ENCODE results near the gene RAB3IL1. TPM values are rescaled to one million over a fixed set of nuclear protein-coding genes. Genes with fewer than 3 reads are reported as not detected.
"Not testable (repeated sequence)": the region's sequence is repeated elsewhere in the genome, so short reads cannot be mapped to it uniquely, and the experiment has no call there.

RAB3IL1 gene, protein sequence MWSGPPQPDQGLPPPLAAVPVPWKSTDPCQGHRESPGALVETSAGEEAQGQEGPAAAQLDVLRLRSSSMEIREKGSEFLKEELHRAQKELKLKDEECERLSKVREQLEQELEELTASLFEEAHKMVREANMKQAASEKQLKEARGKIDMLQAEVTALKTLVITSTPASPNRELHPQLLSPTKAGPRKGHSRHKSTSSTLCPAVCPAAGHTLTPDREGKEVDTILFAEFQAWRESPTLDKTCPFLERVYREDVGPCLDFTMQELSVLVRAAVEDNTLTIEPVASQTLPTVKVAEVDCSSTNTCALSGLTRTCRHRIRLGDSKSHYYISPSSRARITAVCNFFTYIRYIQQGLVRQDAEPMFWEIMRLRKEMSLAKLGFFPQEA
- total RNA-seq = 0.88 TPM

DNA sequence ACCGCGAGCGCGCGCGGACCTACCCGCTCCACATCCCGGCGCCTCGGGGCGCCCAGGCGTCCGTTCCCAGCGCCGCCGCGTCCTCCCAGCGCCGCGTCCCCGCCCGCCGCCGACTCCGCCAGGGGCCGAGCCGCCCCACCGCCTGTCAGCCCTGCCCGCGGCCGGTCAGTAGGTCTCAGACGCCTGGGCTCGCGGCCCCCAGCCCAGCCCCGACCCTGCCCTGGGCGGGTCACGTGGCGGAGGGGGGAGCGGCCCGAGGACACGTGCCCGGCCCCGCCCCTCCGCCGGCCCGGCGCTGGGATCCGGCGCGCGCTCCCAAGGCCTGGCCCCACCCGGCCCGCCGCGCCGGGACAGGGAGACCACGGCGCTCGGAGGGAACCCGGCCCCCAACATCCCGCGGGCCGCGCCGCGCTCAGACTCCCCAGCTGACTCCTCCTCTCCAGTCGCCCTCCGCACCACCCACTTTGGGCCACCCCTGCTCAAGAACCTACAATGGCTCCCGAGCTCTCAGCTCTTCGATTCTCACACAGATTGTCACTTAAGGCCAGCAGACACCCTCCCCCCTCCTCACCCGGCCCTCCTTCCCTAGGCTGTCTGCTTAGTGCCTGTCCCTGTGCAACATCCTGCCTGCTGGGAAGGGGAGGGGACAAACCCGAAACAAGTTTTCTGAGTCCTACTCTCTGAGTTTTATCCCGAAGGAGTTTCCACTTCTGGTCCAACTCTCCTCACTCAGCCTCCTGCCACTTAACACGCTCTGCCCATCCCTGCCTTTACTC, at the start of gene RAB3IL1:
Gene RAB3IL1 (minus strand): TSS at position 233 of the 776 bp plus-strand sequence. CDS start 199 bp downstream, at position 34.
- peak; percentile 55 for ATAC-seq

DNA sequence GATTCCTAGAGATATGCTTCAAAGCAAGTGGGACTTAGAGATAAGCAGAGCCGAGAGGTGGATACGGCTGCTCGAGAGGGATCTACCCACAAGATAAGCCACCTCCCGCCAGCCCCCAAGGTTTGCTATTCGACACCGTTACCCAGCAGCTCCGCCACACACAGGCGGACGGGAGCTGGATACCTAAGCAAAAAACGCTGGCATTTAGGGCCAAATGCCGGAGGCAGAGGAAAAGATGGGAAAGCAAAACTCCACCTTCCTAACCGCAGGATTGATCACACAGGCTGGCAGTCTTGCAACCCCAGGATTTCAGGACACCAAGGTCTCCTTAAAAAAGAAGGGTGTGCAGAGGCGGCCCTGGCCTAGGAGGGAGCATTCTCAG, 49.4 kb upstream of the RAB3IL1 start:
- ATAC-seq = no peak

DNA sequence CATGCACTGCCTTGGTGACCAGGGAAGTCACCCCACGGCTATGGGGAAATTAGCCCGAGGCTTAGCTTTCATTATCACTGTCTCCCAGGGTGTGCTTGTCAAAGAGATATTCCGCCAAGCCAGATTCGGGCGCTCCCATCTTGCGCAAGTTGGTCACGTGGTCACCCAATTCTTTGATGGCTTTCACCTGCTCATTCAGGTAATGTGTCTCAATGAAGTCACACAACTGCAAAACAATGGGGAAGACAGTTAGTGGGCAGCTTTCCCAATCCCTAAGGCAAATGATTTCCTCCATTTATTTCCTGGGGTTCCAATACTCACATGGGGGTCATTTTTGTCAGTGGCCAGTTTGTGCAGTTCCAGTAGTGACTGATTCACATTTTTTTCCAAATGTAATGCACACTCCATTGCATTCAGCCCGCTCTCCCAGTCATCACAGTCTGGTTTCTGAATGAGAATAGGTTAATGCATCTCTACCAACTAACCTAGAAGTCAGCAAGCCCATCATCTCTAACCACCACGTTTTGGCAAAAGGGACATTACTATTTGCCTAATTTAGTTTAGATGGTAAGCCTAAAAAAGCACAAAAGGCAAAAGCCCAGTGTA, 47.4 kb upstream of the RAB3IL1 start:
- ATAC-seq = not testable (repeated sequence)

DNA sequence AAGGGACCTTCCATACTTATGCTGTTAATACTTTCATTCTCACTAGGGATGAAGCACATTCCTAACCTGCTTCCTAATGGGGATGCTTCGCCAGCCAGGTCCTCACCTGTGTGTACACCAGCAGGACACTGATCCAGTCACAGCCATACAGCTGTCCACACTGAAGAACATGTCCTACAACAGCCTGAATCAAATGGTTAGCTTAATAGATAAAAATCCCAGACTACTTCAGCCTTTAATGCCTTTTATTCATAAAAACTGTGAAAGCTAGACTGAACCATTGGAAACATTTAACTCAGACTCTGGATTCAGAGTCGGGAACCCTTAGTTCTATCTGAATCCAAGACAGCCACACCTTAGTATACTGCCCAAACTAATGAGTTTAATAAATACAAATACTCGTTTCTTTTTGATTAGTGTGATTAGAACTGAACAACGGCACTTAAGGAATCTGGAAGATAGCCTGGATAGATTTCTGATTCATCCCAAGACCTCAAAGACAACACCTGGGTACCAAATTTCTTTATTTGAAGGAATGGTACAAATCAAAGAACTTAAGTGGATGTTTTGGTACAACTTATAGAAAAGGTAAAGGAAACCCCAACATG, 46.8 kb upstream of the RAB3IL1 start:
- no peak for ATAC-seq

DNA sequence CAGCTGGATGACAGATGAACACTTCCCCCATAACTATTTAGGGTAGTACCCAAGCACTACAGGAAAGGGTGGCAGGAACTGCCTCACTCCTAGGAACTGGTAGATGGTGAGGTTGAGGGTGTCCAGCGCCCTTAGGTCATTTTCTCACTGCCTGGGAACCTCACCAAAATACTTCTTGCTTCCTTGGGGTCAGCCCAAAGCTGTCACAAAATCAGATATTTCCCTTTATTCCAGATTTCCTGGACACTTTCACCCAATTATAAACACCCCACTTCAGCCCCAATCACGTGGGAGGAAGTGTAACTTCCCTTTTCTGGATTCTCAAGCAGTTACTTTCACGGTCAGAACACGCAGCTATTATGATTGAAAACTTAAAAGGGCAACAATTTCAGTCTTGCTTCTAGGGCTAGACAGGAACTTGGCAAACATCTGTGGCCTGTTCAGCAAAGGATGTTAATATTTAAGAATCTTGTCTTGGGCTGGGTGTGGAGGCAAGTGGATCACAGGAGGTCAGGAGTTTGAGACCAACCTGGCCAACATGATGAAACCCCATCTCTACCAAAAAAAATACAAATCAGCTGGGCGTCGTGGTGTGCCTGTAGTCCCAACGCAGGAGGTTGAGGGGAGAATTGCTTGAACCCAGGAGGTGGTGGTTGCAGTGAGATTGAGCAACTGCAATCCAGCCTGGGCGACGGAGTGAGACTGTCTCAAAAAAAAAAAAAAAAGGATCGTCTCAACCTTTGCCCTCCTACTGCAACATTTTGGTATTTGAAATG, 46.1 kb upstream of the RAB3IL1 start:
- ATAC-seq = peak; percentile 18

DNA sequence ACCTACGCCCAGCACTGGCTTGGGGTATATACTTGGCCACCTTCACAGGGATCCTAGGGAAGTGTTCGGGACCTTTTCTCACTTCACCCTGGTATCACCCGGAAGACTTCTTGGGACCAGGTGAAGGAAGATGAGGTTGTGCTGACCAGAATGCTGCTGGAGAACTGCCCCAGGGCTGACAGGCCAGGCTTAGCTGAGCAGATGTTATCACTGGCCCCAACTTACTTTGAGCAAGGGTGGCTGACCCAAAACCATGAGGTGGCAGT, 45.6 kb upstream of the RAB3IL1 start:
- no peak for ATAC-seq

DNA sequence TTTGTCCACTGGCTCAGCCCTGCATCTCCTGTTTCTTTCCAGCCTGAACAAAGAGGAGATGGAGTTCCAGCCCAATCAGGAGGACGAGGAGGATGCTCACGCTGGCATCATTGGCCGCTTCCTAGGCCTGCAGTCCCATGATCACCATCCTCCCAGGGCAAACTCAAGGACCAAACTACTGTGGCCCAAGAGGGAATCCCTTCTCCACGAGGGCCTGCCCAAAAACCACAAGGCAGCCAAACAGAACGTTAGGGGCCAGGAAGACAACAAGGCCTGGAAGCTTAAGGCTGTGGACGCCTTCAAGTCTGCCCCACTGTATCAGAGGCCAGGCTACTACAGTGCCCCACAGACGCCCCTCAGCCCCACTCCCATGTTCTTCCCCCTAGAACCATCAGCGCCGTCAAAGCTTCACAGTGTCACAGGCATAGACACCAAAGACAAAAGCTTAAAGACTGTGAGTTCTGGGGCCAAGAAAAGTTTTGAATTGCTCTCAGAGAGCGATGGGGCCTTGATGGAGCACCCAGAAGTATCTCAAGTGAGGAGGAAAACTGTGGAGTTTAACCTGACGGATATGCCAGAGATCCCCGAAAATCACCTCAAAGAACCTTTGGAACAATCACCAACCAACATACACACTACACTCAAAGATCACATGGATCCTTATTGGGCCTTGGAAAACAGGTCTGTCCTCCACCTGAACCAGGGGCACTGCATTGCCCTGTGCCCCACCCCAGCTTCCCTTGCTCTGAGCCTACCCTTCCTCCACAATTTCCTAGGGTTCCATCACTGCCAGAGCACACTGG, 45.0 kb upstream of the RAB3IL1 start:
- ATAC-seq = peak; percentile 4

DNA sequence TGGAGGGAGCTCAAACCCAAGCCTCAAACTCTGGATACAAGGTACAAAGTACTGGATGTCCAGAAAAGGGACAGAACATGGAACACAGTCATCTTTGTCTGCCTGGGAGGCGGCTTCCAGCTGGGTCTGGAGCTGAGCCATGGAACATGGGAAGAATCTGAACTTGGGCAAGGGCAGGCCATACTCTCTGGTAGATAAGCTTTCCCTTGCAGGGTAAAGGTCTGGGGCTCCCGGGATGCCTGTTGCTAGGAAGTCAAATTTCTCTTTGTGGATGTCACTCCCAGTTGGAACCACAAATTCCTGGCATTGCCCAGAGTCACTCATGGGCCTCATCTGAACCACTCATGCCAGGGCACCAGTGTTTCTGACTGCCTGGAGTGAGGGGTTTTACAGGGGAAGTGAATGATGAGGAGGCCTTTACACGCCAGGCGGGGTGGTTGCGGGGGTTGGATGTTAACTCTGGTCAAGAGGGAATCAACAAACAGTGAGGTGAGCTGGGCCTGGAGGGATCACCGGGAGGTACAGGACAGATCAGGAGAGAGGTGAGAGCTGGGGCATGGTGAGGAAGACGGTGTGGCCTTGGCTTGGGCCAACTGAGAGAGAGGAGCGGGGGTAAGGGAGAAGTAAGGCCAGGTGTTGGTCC, 44.3 kb upstream of the RAB3IL1 start:
- ATAC-seq = peak; percentile 8

DNA sequence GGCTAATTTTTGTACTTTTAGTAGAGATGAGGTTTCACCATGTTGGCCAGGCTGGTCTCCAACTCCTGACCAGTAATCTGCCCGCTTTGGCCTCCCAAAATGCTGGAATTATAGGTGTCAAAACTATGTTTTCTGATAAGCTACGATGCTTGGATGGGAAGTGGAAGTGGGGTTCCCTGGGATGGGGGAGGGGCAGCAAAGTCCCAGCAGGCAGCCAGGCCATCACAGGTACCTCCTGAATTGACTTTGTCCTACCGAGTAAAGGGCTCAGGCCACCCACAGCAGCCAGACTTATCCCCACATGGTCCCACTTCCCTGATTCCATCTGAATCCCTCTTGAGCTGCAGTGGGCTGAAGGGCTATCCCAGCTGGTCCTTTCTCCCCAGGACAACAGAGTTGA, 43.2 kb upstream of the RAB3IL1 start:
- ATAC-seq = no peak

DNA sequence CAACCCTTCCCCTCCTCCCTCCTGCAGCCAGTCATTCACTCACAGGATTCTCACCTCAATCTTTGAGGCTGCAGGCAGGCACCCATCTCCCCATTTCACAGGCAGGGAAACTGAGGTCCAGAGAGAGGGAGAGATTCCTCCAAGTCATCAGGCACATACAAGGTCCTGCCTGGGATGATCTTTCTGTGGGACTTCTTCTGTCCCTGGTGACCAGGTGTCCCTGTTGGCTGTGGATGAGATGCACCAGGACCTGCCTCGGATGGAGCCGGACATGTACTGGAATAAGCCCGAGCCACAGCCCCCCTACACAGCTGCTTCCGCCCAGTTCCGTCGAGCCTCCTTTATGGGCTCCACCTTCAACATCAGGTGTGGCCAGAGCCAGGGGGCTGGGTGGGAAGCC, 42.3 kb upstream of the RAB3IL1 start:
- ATAC-seq = no peak

DNA sequence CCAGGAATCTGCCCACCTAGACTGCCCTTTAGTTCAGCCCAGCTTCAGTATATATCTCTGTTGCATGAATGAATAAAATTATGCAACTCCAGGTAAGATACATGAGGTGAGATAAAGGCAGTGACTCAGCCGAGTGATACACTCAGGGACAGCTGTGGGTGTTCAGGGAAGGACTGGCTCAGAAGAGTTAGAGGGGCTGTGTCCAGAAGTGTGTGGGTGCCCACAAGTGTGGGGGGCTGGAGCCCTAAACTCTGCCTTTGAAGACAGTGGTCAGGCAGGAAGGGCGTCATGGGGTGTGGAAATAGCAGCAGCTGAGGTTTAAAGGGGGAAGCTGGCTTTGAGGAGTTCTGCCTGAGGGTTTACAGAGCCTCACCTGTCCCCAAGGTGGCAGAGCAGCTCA, 41.7 kb upstream of the RAB3IL1 start:
- ATAC-seq = no peak

DNA sequence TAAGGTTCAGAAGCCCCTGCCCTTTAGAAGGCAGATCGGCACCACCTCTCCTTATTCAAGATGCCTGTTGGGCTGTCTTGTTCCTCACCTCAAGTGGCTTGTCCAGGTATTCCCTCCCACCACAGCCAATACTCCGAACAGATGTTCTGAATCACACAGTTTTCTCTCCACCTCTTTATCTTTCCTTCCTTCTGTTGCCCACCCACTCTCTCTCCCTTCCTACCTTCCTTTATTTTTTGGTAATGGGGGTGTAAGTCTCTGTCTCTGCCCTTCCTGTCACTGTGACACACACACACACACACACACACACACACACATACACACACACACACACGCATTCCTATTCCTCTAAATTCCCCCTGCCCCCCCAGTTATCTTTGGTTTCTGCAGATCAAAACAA, 41.2 kb upstream of the RAB3IL1 start:
- ATAC-seq = no peak

DNA sequence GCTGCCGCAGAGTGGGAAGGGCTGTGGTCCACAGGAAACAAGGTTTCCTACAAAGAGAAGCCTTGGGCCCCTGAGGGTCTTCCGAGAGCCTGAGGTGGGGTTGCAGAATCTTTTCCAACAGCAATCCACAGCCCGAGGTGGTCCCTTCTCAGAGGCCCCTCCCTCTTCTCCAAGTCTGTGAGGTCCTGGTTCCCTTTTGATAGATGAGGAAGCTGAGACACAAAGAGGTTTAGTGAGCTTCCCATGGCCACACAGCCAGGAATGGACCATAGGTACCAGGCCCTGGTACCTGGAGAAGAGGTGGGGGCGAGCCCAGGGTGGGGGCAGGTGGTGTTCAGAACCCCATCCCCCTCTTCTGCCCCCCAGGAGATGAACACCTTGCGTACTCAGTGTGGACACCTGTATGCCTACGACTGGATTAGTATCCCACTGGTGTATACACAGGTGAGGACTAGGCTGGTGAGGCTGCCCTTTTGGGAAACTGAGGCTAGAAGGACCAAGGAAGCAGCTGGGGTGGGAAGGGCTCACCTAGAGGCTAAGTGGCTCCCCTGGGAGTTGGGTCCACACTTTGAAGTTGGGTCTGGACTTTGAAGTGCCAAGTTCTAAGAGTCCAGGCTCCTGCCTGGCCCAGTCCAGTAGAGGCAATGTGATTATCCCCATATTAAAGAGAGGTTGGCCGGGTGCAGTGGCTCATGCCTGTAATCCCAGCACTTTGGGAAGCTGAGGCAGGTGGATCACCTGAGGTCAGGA, 39.8 kb upstream of the RAB3IL1 start:
- no peak for ATAC-seq

DNA sequence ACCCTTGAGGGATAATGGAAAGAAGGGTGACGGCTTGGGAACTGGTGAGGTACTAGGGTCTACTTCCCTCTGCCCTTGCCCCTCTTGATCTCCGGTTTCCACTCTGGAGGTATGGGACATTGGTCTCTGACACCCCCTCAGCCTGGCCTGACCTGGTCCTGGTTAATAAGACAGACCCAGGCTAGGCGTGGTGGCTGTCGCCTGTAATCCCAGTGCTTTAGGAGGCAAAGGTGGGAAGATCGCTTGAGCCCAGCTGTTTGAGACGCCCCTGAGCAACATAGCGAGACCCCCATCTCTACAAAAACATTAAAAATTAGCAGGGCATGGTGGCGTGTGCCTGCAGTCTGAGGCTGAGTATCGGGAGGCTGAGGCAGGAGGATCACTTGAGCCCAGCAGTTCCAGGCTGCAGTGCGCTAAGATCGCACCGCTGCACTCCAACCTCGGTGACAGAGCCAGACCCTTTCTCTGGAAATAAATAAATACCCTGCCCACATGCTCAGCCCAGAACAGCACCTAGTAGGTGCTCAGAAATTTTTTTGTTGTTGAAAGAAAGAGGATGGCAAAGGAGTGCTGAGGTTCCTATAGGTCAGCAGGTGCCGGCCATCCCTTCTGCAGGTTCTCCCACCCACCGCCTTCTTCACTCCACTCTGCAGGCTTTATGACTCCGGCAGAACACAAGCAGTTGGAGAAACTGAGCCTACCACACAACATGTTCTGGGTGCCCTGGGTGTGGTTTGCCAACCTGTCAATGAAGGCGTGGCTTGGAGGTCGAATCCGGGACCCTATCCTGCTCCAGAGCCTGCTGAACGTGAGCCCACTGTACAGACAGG, 39.0 kb upstream of the RAB3IL1 start:
- ATAC-seq = peak; percentile 4

DNA sequence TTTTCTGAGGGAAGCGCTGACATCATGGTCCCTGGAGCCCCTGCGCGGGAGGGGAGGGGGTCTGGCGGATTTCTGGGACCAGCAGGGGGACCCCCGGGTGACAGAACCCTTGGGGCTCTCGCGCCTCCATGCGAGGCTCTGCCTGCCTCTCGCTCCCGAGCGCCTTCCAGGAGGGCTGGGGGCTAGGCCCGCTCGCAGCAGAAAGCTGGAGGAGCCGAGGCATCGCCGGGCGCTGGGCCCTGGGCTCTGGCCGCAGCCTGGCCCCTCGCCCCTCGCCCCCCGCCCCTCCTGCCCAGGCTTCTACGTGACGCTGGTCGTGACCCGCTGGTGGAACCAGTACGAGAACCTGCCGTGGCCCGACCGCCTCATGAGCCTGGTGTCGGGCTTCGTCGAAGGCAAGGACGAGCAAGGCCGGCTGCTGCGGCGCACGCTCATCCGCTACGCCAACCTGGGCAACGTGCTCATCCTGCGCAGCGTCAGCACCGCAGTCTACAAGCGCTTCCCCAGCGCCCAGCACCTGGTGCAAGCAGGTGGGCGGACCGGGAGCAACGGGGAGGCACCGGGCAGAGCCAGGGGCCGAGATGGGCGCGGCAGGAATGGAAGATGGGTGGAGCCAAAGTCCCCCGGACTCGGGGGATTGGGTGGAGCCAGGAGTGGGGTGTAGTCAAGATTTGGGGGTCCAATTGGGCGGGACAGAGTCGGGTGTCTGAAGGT, 38.2 kb upstream of the RAB3IL1 start:
- ATAC-seq = peak; percentile 32

DNA sequence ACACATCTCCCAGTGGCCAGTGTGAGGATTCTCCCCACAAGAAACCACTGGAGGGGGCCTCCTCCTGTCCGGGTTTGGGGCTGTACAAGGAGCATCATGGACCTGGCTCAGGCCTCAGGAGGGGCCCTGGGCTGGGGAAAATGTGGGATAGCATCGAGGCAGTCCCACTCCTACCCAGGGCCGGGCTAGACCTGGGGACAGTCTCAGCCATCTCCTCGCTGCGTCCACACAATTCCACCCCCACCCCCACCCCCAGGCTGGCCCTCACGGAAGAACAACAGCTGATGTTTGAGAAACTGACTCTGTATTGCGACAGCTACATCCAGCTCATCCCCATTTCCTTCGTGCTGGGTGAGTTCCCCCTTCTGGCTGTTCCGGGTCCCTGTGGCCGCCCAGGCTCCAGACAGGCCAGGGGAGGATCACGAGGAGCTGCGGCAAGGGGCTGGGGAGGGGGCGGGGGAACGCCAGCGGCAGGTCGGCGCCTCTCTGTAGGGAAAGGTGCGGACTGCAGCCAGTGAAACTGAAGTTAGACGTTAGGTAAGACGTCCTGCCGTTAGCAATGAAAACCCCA, 37.6 kb upstream of the RAB3IL1 start:
- peak; percentile 46 for ATAC-seq

DNA sequence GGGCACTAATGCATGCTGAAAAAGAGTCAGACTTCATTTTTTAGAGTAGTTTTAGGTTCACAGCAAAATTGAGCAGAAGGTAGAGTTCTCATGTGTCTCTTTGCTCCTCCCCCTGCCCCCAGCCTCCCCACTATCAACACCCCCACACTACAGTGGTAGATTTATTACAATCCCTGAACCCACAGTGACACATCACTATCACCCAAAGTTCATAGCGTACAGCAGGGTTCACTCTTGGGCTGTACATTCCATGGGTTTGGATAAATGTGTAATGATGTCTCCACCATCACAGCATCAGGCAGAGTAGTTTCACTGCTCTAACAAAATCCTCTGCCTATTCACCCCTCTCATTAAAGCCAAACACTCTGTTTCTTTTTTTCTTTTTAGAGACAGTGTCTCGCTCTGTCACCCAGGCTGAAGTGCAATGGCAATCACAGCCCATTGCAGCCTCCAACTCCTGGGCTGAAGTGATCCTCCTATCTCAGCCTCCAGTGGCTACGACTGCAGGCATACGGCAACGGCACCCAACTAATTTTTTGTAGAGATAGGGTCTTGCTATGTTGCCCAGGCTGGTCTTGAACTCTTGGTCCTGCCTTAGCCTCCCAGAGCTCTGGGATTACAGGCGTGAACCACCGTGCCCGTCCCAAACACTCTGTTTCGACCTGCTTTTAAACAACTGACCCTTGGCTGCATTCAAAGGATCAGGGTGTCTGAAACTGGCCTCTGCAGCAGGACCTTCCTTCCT, 36.9 kb upstream of the RAB3IL1 start:
- ATAC-seq = no peak

DNA sequence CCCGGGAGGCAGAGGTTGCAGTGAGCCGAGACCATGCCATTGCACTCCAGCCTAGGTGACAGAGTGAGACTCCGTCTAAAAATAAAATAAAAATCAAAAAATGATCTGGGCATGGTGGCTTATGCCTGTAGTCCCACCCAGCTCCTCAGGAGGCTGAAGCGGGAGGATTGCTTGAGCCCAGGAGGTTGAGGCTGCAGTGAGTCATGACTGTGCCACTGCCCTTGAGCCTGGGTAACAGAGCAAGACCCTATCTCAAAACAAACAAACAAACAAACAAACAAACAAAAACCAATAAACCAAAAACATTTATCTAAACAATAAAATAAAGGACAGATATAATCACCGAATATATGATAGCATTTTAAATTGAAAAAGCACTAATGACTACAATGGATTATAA, 36.3 kb upstream of the RAB3IL1 start:
- not testable (repeated sequence) for ATAC-seq
